ENCODE data around the gene ERGIC2. TPM values are rescaled to one million over a fixed set of nuclear protein-coding genes. Genes with fewer than 3 reads are reported as not detected.

The ERGIC2 gene
- total and polyA plus RNA-seq, 2 of the 13 experiments (the other 11 are each of a cell fraction or from before 2014, with no cell fraction given) = 32.6 to 73.5 TPM

DNA sequence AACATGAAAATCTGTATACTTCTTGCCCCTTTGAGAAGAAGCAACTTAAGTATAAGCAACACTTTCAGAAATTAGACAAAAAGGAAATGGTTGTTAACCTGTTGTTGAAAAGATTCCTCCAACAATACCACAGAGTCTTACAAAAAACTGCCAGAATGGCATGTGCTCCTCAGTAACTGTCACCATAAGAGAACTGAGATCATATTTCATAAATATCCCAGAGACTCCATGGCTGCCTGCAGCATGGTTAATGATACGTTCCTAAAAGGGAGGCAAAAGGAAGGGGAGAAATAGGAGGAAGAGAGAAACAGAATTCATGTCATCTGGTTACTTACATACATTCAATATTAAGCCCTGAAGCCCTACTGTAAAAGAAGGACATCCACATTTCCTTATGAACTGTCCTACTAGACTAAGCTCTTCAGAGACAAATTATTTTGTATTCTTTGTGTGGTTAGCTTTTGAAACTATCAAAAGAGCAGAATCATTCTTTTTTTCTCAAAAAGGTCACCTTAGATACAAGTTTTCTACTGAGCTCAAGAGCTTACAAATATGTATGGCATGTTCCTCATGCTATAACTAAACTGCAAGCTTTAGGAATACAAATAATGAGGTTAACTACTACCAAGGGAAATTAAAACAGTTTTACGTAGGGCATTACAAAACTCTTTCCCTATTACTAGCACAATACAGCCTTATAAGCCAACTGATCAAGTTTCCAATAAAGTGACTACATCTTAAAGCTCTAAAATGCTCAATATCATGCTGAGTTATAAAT is 37.8 kb downstream of the ERGIC2 start (continued):
- TF ChIP-seq, protein P1, sequence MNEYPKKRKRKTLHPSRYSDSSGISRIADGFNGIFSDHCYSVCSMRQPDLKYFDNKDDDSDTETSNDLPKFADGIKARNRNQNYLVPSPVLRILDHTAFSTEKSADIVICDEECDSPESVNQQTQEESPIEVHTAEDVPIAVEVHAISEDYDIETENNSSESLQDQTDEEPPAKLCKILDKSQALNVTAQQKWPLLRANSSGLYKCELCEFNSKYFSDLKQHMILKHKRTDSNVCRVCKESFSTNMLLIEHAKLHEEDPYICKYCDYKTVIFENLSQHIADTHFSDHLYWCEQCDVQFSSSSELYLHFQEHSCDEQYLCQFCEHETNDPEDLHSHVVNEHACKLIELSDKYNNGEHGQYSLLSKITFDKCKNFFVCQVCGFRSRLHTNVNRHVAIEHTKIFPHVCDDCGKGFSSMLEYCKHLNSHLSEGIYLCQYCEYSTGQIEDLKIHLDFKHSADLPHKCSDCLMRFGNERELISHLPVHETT (CRISPR knock-in tag; conservative IDR thresholded peaks at IDR 0.05) = no peak
- no peak for TF ChIP-seq ZSCAN22 (CRISPR knock-in tag; IDR thresholded peaks at IDR 0.05)
- no peak for TF ChIP-seq TAF1 (CRISPR knock-in tag; IDR thresholded peaks at IDR 0.05)
- TF ChIP-seq, protein P2, sequence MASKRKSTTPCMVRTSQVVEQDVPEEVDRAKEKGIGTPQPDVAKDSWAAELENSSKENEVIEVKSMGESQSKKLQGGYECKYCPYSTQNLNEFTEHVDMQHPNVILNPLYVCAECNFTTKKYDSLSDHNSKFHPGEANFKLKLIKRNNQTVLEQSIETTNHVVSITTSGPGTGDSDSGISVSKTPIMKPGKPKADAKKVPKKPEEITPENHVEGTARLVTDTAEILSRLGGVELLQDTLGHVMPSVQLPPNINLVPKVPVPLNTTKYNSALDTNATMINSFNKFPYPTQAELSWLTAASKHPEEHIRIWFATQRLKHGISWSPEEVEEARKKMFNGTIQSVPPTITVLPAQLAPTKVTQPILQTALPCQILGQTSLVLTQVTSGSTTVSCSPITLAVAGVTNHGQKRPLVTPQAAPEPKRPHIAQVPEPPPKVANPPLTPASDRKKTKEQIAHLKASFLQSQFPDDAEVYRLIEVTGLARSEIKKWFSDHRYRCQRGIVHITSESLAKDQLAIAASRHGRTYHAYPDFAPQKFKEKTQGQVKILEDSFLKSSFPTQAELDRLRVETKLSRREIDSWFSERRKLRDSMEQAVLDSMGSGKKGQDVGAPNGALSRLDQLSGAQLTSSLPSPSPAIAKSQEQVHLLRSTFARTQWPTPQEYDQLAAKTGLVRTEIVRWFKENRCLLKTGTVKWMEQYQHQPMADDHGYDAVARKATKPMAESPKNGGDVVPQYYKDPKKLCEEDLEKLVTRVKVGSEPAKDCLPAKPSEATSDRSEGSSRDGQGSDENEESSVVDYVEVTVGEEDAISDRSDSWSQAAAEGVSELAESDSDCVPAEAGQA (IDR thresholded peaks at IDR 0.05; ENCODE audit: low read depth) = no peak
- TF ChIP-seq, protein P2 (CRISPR knock-in tag; IDR thresholded peaks at IDR 0.05; ENCODE audit: borderline replicate concordance) = no peak
- no peak for TF ChIP-seq ZNF790 (CRISPR knock-in tag; IDR thresholded peaks at IDR 0.05; ENCODE audit: borderline replicate concordance)
- TF ChIP-seq ZNF746 (CRISPR knock-in tag; IDR thresholded peaks at IDR 0.05) = no peak

All from HepG2 (cell line).